Tibial nerve (tissue), 4 donors: ENCODE results near the gene CALD1. TPM values are rescaled to one million over a fixed set of nuclear protein-coding genes. Genes with fewer than 3 reads are reported as not detected.

Experiments
- DNase-seq, 2 donors: peaks; one replicate each; pipeline ENCODE4 v3.0.0-alpha.2; 2019; ENCODE audit warnings: low spot score in 2 of 2
- H3K27ac ChIP-seq, 4 donors: fragments of 200-600 bp; sonication (generic) in 3 of 4; one replicate each; pipeline ENCODE4 v1.5.1; 2017 to 2019; ENCODE audit warnings: mild to moderate bottlenecking in 1 of 4
- H3K27me3 ChIP-seq, 2 donors: fragments of 200-600 bp; sonication (generic) in 1 of 2; one replicate each; pipeline versions ENCODE4 v1.5.1 to v1.6.0; 2017 to 2019
- H3K36me3 ChIP-seq, 3 donors: fragments of 200-600 bp; sonication (generic); one replicate each; pipeline ENCODE4 v1.5.1; 2018 to 2019
- H3K4me1 ChIP-seq, 4 donors: fragments of 200-600 bp; sonication (generic) in 3 of 4; one replicate each; pipeline ENCODE4 v1.5.1; 2017 to 2019
- H3K4me3 ChIP-seq, 4 donors: fragments of 200-600 bp; sonication (generic) in 3 of 4; one replicate each; pipeline ENCODE4 v1.5.1; 2017 to 2019; ENCODE audit warnings: mild to moderate bottlenecking in 1 of 4, moderate library complexity in 1 of 4
- H3K9me3 ChIP-seq, 4 donors: fragments of 200-600 bp; sonication (generic) in 3 of 4; one replicate each; pipeline ENCODE4 v1.5.1; 2017 to 2019
- EP300 ChIP-seq, 2 donors: sonication (generic); formaldehyde crosslinking; IDR thresholded peaks; one replicate each; pipeline ENCODE4 v1.6.1; 2017; ENCODE audit warnings: antibody characterized with exemption in 2 of 2, mild to moderate bottlenecking in 1 of 2
- POLR2A ChIP-seq, 2 donors: fragments of 450-650 bp; IDR thresholded peaks; one replicate each; pipeline ENCODE4 v1.6.1; 2017; ENCODE audit warnings: antibody characterized with exemption in 2 of 2, mild to moderate bottlenecking in 2 of 2, moderate library complexity in 2 of 2
- WGBS, 2 donors: methylation state at CpG; one replicate each; pipeline ENCODE4 v1.1.5; 2018; 5-methylcytosine and 5-hydroxymethylcytosine counted together
- total RNA-seq, 4 donors: library from RNA; depleted of rRNA; stranded (reverse); fragments of >200 nt; gene quantifications; one replicate each; pipeline ENCODE4 v1.1.0, GENCODE V29; 2016
- TF ChIP-seq, protein P1 (sequence below), 5 experiments: fragments of 200-600 bp in 3 of 5; fragments of 450-650 bp in 2 of 5; sonication (generic) in 3 of 5; IDR thresholded peaks; one replicate each; pipeline ENCODE4 v1.5.1; 2016 to 2019; ENCODE audit warnings: antibody characterized with exemption in 5 of 5, mild to moderate bottlenecking in 3 of 5, moderate library complexity in 2 of 5

CALD1 gene
- total RNA-seq, 4 donors from 2014 or later, result 320 to 870 (median 433) TPM

DNA sequence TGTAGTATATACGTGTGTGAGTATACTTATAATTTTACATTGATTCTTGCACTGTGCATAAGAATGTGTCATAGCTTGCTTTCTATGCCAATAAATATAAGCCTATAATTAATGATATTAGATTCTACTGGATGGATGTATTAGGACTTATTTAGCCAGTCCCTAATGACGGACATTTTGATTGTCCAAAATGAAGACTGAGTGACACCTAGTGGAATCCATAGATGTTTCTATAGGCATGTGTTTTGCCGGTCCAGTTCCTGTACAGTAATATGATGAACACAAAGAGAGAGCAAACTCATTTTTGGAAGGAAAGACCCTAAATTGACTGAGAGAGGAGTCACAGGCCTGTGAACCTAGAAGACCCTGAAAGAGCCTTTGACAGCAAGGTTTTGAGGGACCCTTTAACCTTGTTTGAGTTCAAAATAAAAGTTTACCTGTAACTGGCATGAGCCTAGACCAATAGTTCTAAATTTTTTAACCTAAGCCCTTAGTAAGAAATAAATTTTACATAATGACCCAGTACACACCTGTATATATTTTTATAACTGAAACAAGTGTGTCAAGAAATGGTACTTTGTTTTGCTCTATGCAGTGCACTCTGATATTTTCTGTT lies 164.5 kb downstream of the CALD1 start:
- no peak for TF ChIP-seq EP300 (IDR thresholded peaks at IDR 0.05)
- TF ChIP-seq, protein P1, sequence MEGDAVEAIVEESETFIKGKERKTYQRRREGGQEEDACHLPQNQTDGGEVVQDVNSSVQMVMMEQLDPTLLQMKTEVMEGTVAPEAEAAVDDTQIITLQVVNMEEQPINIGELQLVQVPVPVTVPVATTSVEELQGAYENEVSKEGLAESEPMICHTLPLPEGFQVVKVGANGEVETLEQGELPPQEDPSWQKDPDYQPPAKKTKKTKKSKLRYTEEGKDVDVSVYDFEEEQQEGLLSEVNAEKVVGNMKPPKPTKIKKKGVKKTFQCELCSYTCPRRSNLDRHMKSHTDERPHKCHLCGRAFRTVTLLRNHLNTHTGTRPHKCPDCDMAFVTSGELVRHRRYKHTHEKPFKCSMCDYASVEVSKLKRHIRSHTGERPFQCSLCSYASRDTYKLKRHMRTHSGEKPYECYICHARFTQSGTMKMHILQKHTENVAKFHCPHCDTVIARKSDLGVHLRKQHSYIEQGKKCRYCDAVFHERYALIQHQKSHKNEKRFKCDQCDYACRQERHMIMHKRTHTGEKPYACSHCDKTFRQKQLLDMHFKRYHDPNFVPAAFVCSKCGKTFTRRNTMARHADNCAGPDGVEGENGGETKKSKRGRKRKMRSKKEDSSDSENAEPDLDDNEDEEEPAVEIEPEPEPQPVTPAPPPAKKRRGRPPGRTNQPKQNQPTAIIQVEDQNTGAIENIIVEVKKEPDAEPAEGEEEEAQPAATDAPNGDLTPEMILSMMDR (IDR thresholded peaks at IDR 0.05), result peak; percentile 16 to 44 (median 21)

DNA sequence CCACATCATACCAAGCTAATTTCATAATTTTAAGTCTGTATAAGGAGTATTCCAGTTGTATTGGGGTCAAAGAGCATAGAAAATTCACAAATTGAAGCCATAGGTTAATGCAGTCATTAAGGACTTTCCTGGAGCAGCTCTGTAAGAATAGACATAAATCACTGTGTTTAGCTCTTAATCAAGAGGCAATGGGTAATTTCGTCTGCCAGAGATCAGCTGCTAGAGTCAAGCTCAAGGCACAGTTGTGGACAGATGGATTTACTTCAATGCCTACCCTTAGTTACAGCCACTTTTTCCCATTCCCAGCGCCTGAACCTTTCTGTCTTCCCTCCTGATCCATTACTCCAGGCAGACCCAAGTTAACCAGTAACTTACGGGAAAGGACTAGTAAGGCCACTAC lies 166.3 kb downstream of the CALD1 start:
- TF ChIP-seq EP300 (IDR thresholded peaks at IDR 0.05), result no peak
- no peak for TF ChIP-seq POLR2A (IDR thresholded peaks at IDR 0.05)
- TF ChIP-seq, protein P1 (IDR thresholded peaks at IDR 0.05), result no peak
- H3K36me3 ChIP-seq, result peaks cover 0 to 50% (median 0%) of the 10 kb centered on the region in 3 donors
- peak overlapping the region in 2 of 4 donors; percentile 8 to 31 for H3K27ac ChIP-seq
- H3K4me1 ChIP-seq, result peaks cover 0 to 24% (median 0%) of the 10 kb centered on the region in 4 donors
- H3K4me3 ChIP-seq, result no peak overlapping the region
- WGBS, 2 donors, result 54 to 71% methylated on average over 3 of the region's 3 CpGs
- H3K27me3 ChIP-seq, result no peaks in the 10 kb centered on the region
- no peaks in the 10 kb centered on the region for H3K9me3 ChIP-seq
- no peak for DNase-seq

More for the DNA sequence above, 164.5 kb downstream of the CALD1 start:
- Histone ChIP-seq H3K36me3 (peaks cover 0 to 32% (median 0%) of the 10 kb centered on the region in 3 donors), H3K4me3 (no peak overlapping the region), H3K4me1 (peaks cover 0 to 24% (median 0%) of the 10 kb centered on the region in 4 donors), H3K27me3 (no peaks in the 10 kb centered on the region), H3K9me3 (no peaks in the 10 kb centered on the region), H3K27ac (peak overlapping the region in 2 of 4 donors; percentile 39 to 45)
- WGBS, 2 donors, result 32 to 34% methylated on average over 3 of the region's 3 CpGs
- DNase-seq, result no peak

DNA sequence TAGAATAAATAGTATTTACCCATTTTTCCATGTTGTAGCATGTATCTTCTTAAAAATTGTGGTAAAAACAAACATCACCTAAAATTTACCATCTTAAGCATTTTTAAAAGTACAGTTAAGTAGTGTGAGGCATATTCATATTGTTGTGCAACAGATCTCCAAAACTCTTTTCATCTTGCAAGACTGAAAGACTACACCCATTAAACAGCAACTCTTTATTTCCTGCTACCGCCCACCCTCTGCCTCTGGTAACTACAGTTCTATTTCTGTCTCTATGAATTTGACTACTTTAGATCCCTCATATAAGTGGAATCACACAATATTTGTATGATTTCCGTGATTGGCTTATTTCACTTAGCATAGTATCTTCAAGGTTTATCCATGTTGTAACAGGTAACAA lies 166.8 kb downstream of the CALD1 start:
- no peak for DNase-seq
- H3K9me3 ChIP-seq, result no peaks in the 10 kb centered on the region
- H3K36me3 ChIP-seq, result peaks cover 0 to 55% (median 0%) of the 10 kb centered on the region in 3 donors
- no peaks in the 10 kb centered on the region for H3K27me3 ChIP-seq
- 50 to 55% methylated on average over 2 of the region's 2 CpGs for WGBS, 2 donors
- TF ChIP-seq EP300 (IDR thresholded peaks at IDR 0.05), result no peak
- no peak overlapping the region for H3K4me3 ChIP-seq
- peaks cover 0 to 20% (median 0%) of the 10 kb centered on the region in 4 donors for H3K4me1 ChIP-seq
- peak overlapping the region in 1 of 4 donors; percentile 31 for H3K27ac ChIP-seq

DNA sequence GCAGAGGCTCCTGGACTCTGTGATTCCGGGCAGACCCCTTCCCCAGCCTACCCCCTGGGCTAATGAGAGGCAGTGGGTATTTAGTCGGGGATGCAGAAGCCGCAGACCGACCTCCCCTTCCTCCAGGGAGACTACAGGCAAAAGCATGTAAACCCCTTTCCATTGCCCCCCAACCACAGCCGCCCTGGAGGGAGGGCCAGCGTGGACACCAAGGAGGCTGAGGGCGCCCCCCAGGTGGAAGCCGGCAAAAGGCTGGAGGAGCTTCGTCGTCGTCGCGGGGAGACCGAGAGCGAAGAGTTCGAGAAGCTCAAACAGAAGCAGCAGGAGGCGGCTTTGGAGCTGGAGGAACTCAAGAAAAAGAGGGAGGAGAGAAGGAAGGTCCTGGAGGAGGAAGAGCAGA lies 167.9 kb downstream of the CALD1 start:
- Histone ChIP-seq H3K27me3 (no peaks in the 10 kb centered on the region), H3K27ac (peak overlapping the region in 1 of 4 donors; percentile 31), H3K9me3 (no peaks in the 10 kb centered on the region), H3K36me3 (peaks cover 0 to 57% (median 0%) of the 10 kb centered on the region in 3 donors), H3K4me3 (no peak overlapping the region), H3K4me1 (peaks cover 0 to 20% (median 0%) of the 10 kb centered on the region in 4 donors)
- WGBS, 2 donors, result 91 to 93% methylated on average over 17 of the region's 17 CpGs
- no peak for DNase-seq
- TF ChIP-seq, protein P1 (IDR thresholded peaks at IDR 0.05), result no peak
- TF ChIP-seq POLR2A (IDR thresholded peaks at IDR 0.05) (no peak), EP300 (IDR thresholded peaks at IDR 0.05) (no peak)

DNA sequence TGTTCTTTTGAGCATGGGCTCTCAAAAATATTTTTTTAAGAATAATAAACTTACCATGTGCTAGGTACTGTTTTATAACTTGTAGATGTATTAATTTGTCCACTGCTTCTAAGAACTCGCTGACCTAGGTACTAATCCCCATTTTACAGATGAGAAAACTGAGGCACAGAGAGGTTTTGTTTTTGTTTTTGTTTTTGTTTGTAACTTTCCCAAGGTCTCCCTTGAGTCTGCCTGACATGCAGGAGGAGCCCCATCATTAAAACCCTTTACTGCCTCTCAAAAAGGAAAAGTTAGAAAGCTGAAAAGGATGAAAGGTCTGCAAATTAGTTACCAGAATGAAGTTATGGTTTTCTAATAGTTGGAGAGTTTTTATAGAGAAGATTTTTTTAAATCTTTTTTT lies 168.4 kb downstream of the CALD1 start:
- 100% methylated on average over 1 of the region's 1 CpG for WGBS, 2 donors
- H3K4me1 ChIP-seq, result peaks cover 0 to 20% (median 0%) of the 10 kb centered on the region in 4 donors

More for the DNA sequence above, 168.4 kb downstream of the CALD1 start:
- Histone ChIP-seq H3K4me3 (no peak overlapping the region), H3K27ac (no peak overlapping the region), H3K9me3 (no peaks in the 10 kb centered on the region), H3K36me3 (peaks cover 0 to 62% (median 0%) of the 10 kb centered on the region in 3 donors), H3K27me3 (no peaks in the 10 kb centered on the region)
- no peak for TF ChIP-seq EP300 (IDR thresholded peaks at IDR 0.05)
- no peak for TF ChIP-seq POLR2A (IDR thresholded peaks at IDR 0.05)
- TF ChIP-seq, protein P1 (IDR thresholded peaks at IDR 0.05), result no peak
- DNase-seq, result no peak
